ENCODE results near the gene CCR2. TPM values are rescaled to one million over a fixed set of nuclear protein-coding genes. Genes with fewer than 3 reads are reported as not detected.
A peak's percentile ranks its signal among the peaks of the same experiment; 100 is the strongest.

Gene CCR2
- total RNA-seq, 8 experiments from 2014 or later = 0.14 to 0.43 (median 0.23) TPM; not detected in 4

DNA sequence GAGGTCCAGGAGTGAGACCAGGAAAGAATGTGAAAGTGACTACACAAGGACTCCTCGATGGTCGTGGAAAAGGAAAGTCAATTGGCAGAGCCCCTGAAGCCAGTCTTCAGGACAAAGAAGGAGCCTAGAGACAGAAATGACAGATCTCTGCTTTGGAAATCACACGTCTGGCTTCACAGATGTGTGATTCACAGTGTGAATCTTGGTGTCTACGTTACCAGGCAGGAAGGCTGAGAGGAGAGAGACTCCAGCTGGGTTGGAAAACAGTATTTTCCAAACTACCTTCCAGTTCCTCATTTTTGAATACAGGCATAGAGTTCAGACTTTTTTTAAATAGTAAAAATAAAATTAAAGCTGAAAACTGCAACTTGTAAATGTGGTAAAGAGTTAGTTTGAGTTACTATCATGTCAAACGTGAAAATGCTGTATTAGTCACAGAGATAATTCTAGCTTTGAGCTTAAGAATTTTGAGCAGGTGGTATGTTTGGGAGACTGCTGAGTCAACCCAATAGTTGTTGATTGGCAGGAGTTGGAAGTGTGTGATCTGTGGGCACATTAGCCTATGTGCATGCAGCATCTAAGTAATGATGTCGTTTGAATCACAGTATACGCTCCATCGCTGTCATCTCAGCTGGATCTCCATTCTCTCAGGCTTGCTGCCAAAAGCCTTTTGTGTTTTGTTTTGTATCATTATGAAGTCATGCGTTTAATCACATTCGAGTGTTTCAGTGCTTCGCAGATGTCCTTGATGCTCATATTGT, 6.0 kb downstream of the CCR2 start:
- H3K27ac ChIP-seq = no peak overlapping the region
- peak in 6 of 8 experiments; percentile 29 to 70 (median 56) for ATAC-seq (replicated peaks in 6 of 8)
- in situ Hi-C loops (cut with MboI; ENCODE audit: low pct_unique_long_range_greater_than_20kb in 2 of 9, low sequenced_read_pairs in 9 of 9, unreplicated experiment in 9 of 9) = loop anchor here in 2 of 9 experiments (10.0 to 25.0 kb wide), 3 partner anchors 145 to 423 kb away; partner anchors contain the start of gene CXCR6 (in 1 of the 2)

DNA sequence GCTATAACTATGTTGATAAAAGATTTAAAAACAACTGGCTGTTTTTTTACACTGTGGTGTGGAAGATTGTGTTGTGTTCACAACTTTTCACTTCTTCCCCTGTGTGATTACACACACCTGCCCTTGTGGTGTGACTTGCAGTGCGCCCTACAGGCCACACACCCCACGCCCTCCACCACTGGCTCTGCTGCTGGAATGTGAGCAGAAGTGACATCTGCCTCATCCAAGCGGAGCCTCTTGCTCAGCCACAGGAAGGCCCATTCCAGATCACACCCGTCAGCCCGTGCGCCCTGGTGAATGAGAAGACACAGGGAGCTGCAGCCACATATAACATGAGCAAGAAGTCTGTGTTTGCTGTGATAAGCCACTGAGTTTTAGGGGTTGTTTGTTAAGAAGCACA, 7.0 kb downstream of the CCR2 start:
- WGBS, 10 experiments = 0 to 100% (median 87%) methylated on average over 1 to 6 of the region's 6 CpGs; no CpG with 5 or more reads in 5 of the 10 experiments
- in situ Hi-C loops (cut with MboI; ENCODE audit: low pct_unique_long_range_greater_than_20kb in 2 of 9, low sequenced_read_pairs in 9 of 9, unreplicated experiment in 9 of 9) = loop anchor here in 2 of 9 experiments (10.0 to 25.0 kb wide), 3 partner anchors 146 to 424 kb away; partner anchors contain the start of gene CXCR6 (in 1 of the 2)

More for the DNA sequence above, 6.0 kb downstream of the CCR2 start:
- no peak overlapping the region for H3K4me3 ChIP-seq
- 4 to 56% (median 30%) methylated on average over 1 to 10 of the region's 11 CpGs for WGBS, 10 experiments
- no peaks in the 10 kb centered on the region for H3K4me1 ChIP-seq (replicated peaks in 1 of 2)

DNA sequence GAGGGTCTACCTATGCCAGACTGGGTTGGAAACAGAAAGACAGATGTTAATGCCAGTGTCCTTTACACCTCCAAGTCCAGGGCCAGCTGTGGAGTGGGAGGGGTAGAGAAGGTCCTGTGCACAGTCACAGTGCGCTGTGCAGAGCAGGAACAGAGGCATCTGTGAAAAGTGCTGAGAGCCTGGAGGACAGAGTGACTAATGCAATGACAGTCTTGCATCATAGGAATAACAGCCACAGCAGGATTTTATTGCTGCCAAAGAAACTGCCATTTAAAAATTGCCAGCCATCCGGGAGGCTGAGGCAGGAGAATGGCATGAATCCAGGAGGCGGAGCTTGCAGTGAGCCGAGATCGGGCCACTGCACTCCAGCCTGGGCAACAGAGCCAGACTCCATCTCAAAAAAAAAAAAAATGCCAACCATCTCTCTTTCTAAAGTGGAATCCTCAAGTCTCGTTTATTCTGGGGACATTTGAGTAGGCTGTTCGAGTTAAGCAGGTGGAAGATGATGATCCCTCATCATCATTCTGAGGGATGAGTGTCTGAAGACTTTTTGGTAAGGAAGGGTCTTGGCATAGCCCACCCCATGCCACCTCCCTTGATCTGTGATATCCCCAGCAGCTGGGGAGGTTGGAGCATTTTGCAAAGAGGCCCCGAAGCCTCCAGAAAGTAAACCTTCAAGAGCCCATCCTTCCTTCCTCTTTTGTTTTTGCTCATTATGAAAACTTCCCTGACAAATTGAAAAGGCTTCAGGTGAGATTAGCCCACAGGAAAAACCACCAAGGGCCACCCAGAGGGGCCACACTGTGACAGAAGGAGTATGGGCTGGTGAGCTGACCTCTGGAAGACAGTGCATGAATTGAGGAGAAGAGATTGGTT, 7.7 kb downstream of the CCR2 start:
- H3K4me1 ChIP-seq (replicated peaks in 1 of 2) = no peaks in the 10 kb centered on the region
- in situ Hi-C loops (cut with MboI; ENCODE audit: low pct_unique_long_range_greater_than_20kb in 2 of 9, low sequenced_read_pairs in 9 of 9, unreplicated experiment in 9 of 9) = loop anchor here in 2 of 9 experiments (10.0 to 25.0 kb wide), 3 partner anchors 147 to 424 kb away; partner anchors contain the start of gene CXCR6 (in 1 of the 2)
- peak in 7 of 8 experiments; percentile 53 to 96 (median 91) for ATAC-seq (replicated peaks in 6 of 8)
- 19 to 100% (median 62%) methylated on average over 1 to 6 of the region's 8 CpGs; no CpG with 5 or more reads in 2 of the 10 experiments for WGBS, 10 experiments
- no peak overlapping the region for H3K4me3 ChIP-seq
- no peak overlapping the region for H3K27ac ChIP-seq

More for the DNA sequence above, 7.0 kb downstream of the CCR2 start:
- Histone ChIP-seq H3K4me1 (replicated peaks in 1 of 2) (no peaks in the 10 kb centered on the region), H3K27ac (no peak overlapping the region), H3K4me3 (no peak overlapping the region)
- peak in 6 of 8 experiments; percentile 7 to 55 (median 41) for ATAC-seq (replicated peaks in 6 of 8)

DNA sequence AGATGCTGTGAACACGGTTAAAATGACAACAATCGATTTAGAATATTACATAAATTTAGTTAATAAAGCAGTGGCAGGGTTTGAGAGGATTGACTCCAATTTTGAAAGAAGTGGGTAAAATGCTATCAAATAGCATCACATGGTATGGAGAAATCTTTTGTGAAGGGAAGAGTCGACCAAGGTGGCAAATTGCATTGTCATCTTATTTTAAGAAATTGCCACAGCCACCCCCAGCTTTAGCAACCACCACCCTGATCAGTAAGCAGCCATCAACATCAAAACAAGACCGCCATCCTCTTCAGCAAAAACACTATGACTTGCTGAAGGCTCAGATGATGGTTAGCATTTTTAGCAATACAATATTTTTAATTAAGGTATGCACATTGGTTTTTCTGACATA, 11.1 kb downstream of the CCR2 start:
- Histone ChIP-seq H3K27ac (no peak overlapping the region), H3K4me1 (replicated peaks in 1 of 2) (no peaks in the 10 kb centered on the region), H3K4me3 (no peak overlapping the region)
- no peak for ATAC-seq (replicated peaks in 6 of 8)
- WGBS, 10 experiments = 0 to 100% (median 56%) methylated on average over 1 to 4 of the region's 4 CpGs; no CpG with 5 or more reads in 1 of the 10 experiments
- in situ Hi-C loops (cut with MboI; ENCODE audit: low pct_unique_long_range_greater_than_20kb in 2 of 9, low sequenced_read_pairs in 9 of 9, unreplicated experiment in 9 of 9) = loop anchor here in 2 of 9 experiments (10.0 to 25.0 kb wide), 3 partner anchors 150 to 428 kb away; partner anchors contain the start of gene CXCR6 (in 1 of the 2)

- no peak overlapping the region for H3K27ac ChIP-seq
- 0 to 100% (median 62%) methylated on average over 1 to 3 of the region's 5 CpGs; no CpG with 5 or more reads in 3 of the 10 experiments for WGBS, 10 experiments
- no peak overlapping the region for H3K4me3 ChIP-seq
- no peak for ATAC-seq (replicated peaks in 6 of 8)
- in situ Hi-C loops (cut with MboI; ENCODE audit: low pct_unique_long_range_greater_than_20kb in 2 of 9, low sequenced_read_pairs in 9 of 9, unreplicated experiment in 9 of 9) = loop anchor here in 2 of 9 experiments (10.0 to 25.0 kb wide), 3 partner anchors 151 to 429 kb away; partner anchors contain the start of gene CXCR6 (in 1 of the 2)
- H3K4me1 ChIP-seq (replicated peaks in 1 of 2) = no peaks in the 10 kb centered on the region
Observed at GRCh38 chr3:46365737-46366524, 12.0 kb downstream of the CCR2 start.

DNA sequence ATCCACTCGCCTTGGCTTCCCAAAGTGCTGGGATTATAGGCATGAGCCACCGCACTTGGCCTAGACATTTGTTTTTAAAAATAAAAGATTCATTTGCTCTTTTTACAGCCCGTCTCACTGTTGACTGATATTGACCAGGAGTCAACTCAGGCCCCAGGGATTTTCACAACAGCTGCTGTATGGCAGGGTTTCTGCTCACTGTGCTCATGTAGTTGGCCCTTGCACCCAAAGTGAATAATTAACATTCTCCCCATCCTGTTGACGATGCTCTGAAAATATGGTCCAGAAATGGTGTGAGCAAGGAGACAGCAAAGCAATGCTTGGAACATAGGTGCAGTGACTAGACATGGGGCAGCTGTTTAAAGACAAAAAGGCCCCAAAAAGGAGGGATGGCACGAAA, 13.9 kb downstream of the CCR2 start:
- in situ Hi-C loops (cut with MboI; ENCODE audit: low pct_unique_long_range_greater_than_20kb in 2 of 9, low sequenced_read_pairs in 9 of 9, unreplicated experiment in 9 of 9) = loop anchor here in 2 of 9 experiments (10.0 to 25.0 kb wide), 3 partner anchors 153 to 431 kb away; partner anchors contain the start of gene CXCR6 (in 1 of the 2)
- 50 to 100% (median 80%) methylated on average over 1 to 3 of the region's 5 CpGs; no CpG with 5 or more reads in 1 of the 10 experiments for WGBS, 10 experiments
- Histone ChIP-seq H3K4me1 (replicated peaks in 1 of 2) (no peaks in the 10 kb centered on the region), H3K4me3 (no peak overlapping the region), H3K27ac (no peak overlapping the region)
- ATAC-seq (replicated peaks in 6 of 8) = no peak

GRCh38 chr3:46368569-46368968, 14.7 kb downstream of the CCR2 start:
- peak in 1 of 8 experiments; percentile 64 for ATAC-seq (replicated peaks in 6 of 8)
- in situ Hi-C loops (cut with MboI; ENCODE audit: low pct_unique_long_range_greater_than_20kb in 2 of 9, low sequenced_read_pairs in 9 of 9, unreplicated experiment in 9 of 9) = loop anchor here in 2 of 9 experiments (10.0 to 25.0 kb wide), 3 partner anchors 154 to 431 kb away; partner anchors contain the start of gene CXCR6 (in 1 of the 2)
- Histone ChIP-seq H3K4me1 (replicated peaks in 1 of 2) (no peaks in the 10 kb centered on the region), H3K4me3 (no peak overlapping the region), H3K27ac (no peak overlapping the region)
- 63 to 100% (median 80%) methylated on average over 2 to 7 of the region's 7 CpGs; no CpG with 5 or more reads in 3 of the 10 experiments for WGBS, 10 experiments

DNA sequence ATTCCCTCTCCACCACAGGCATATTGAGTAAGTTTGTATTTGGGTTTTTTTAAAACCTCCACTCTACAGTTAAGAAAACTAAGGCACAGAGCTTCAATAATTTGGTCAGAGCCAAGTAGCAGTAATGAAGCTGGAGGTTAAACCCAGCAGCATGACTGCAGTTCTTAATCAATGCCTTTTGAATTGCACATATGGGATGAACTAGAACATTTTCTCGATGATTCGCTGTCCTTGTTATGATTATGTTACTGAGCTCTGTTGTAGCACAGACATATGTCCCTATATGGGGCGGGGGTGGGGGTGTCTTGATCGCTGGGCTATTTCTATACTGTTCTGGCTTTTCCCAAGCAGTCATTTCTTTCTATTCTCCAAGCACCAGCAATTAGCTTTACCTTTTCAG, 15.2 kb downstream of the CCR2 start:
- peak in 2 of 8 experiments; percentile 61 to 65 for ATAC-seq (replicated peaks in 6 of 8)
- Histone ChIP-seq H3K27ac (no peak overlapping the region), H3K4me3 (no peak overlapping the region), H3K4me1 (replicated peaks in 1 of 2) (no peaks in the 10 kb centered on the region)
- 0 to 92% (median 48%) methylated on average over 1 to 4 of the region's 4 CpGs; no CpG with 5 or more reads in 4 of the 10 experiments for WGBS, 10 experiments
- in situ Hi-C loops (cut with MboI; ENCODE audit: low pct_unique_long_range_greater_than_20kb in 2 of 9, low sequenced_read_pairs in 9 of 9, unreplicated experiment in 9 of 9) = loop anchor here in 2 of 9 experiments (10.0 to 25.0 kb wide), 3 partner anchors 154 to 432 kb away; partner anchors contain the start of gene CXCR6 (in 1 of the 2)

DNA sequence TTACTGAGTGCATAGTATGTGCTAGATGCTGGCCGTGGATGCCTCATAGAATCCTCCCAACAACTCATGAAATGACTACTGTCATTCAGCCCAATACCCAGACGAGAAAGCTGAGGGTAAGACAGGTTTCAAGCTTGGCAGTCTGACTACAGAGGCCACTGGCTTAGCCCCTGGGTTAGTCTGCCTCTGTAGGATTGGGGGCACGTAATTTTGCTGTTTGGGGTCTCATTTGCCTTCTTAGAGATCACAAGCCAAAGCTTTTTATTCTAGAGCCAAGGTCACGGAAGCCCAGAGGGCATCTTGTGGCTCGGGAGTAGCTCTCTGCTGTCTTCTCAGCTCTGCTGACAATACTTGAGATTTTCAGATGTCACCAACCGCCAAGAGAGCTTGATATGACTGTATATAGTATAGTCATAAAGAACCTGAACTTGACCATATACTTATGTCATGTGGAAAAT, 15.8 kb downstream of the CCR2 start:
- ATAC-seq (replicated peaks in 6 of 8) = no peak
- H3K27ac ChIP-seq = no peak overlapping the region
- 17 to 88% (median 41%) methylated on average over 2 to 5 of the region's 6 CpGs; no CpG with 5 or more reads in 4 of the 10 experiments for WGBS, 10 experiments
- in situ Hi-C loops (cut with MboI; ENCODE audit: low pct_unique_long_range_greater_than_20kb in 2 of 9, low sequenced_read_pairs in 9 of 9, unreplicated experiment in 9 of 9) = loop anchor here in 2 of 9 experiments (10.0 to 25.0 kb wide), 4 partner anchors 155 to 432 kb away; partner anchors contain the start of gene CXCR6 (in 1 of the 2)
- no peak overlapping the region for H3K4me3 ChIP-seq
- H3K4me1 ChIP-seq (replicated peaks in 1 of 2) = no peaks in the 10 kb centered on the region

GRCh38 chr3:46370839-46371518, 17.1 kb downstream of the CCR2 start, which contains the start of gene CCR5:
CCR5 (plus strand) TSS chr3:46370946; CDS start chr3:46372903, 1,957 bp downstream.
- no peak for ATAC-seq (replicated peaks in 6 of 8)
- Histone ChIP-seq H3K4me1 (replicated peaks in 1 of 2) (no peaks in the 10 kb centered on the region), H3K27ac (no peak within 1 kb of the TSS), H3K4me3 (no peak within 1 kb of the TSS)
- in situ Hi-C loops (cut with MboI; ENCODE audit: low pct_unique_long_range_greater_than_20kb in 2 of 9, low sequenced_read_pairs in 9 of 9, unreplicated experiment in 9 of 9) = loop anchor here in 2 of 9 experiments (10.0 to 25.0 kb wide), 3 partner anchors 284 to 434 kb away; partner anchors contain the start of gene CXCR6 (in 1 of the 2)
- 27 to 74% (median 49%) methylated on average over 2 to 5 of the region's 5 CpGs for WGBS, 10 experiments

Data from motor neuron (in vitro differentiated cells).